GM18511 (cell line): Measurements from ENCODE around the gene SPANXA2.
"Not testable (repeated sequence)": the region's sequence is repeated elsewhere in the genome, so short reads cannot be mapped to it uniquely, and the experiment has no call there.

Source experiments
- ATAC-seq: cut with Tn5 transposase; IDR thresholded peaks from one replicate; pipeline ENCODE4 v1.9.1; 2021; ENCODE audit warnings: mild to moderate bottlenecking, moderate library complexity; ENCODE audit not compliant: unreplicated experiment

Gene SPANXA2

DNA sequence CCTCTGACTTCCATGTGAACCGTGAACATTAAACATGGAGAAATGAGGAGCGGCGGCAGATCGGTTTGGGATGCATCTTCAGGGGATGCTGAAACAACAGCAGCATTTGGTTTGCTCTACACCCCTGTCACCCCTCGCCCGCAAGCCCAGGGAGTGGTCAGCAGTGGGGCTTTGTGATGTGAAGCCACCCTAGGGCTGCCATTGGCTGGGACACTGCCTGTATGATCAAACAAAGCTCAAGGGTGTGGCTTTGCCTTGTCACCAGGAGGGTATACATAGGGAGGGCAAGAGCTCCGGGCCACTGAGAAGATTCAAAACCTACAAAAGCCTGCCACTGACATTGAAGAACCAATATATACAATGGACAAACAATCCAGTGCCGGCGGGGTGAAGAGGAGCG, at the start of gene SPANXA2:
TSS of gene SPANXA2 (plus strand) at position 301 of the 400 bp plus-strand sequence. CDS start at position 361, 60 bp downstream.
- ATAC-seq, result not testable (repeated sequence)

- ATAC-seq, result not testable (repeated sequence)
Observed at GRCh38 chrX:141542551-141542950, 47.0 kb upstream of the SPANXA2 start.

- ATAC-seq, result not testable (repeated sequence)
Observed at GRCh38 chrX:141584638-141585037, 4.9 kb upstream of the SPANXA2 start, which contains the start of gene SPANXA1. Gene SPANXA1, minus strand, starts transcription at chrX:141584738. Its CDS starts 60 bp downstream, at chrX:141584678.

GRCh38 chrX:141609111-141609510, 19.6 kb downstream of the SPANXA2 start:
- no peak for ATAC-seq

DNA sequence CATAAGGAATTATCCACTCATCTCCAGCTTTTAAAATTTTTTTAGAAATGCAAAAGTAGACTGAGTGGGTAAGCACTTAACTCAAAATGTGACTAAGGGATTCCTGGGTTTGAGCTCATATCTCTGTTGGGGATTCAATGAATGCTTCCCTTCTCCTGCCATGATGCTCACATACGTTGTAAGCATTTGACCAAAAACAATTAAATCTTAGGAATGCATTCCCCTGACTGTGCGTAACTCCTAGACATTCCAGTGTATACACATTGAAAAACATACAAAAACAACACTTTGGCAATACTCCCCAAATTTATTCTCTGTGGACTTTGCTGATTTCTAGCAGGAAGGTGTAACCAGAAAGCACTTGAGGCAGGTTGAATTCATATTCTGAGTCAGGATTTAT, 29.8 kb downstream of the SPANXA2 start:
- ATAC-seq, result no peak

DNA sequence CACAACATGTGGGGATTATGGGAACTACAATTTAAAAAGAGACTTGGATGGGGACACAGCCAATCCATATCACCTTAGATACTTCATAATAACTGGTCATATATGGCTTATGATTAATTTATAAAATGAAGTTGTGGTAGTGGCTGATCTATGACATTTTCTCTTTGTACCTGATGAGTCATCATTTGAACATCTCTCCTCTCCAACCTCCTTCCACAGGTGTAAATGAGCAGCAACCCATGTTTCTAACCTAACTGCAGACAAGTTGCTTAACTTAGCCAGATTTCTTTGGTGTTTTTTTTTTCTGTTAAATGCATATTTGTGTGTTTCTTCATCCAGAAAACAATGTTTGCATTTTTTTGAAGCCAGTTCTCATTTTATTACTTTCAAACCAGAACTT, 42.6 kb downstream of the SPANXA2 start:
- no peak for ATAC-seq

GRCh38 chrX:141638550-141638949, 49.0 kb downstream of the SPANXA2 start:
- no peak for ATAC-seq
